K562 (cell line): ENCODE data around the gene SH3RF1.

Source experiments
- BACH1 ChIP-seq: fragments of 200-800 bp; sonication (Bioruptor generic); IDR thresholded peaks from 2 replicates; pipeline ENCODE4 v1.6.1; 2016; ENCODE audit warnings: missing genetic modification characterization, missing compliant biosample characterization
- BDP1 ChIP-seq: IDR thresholded peaks from 3 replicates; pipeline ENCODE4 v1.6.1; 2011; ENCODE audit not compliant: insufficient read length, insufficient read depth
- CBFB ChIP-seq: sonication (generic); formaldehyde crosslinking; IDR thresholded peaks from 2 replicates; pipeline ENCODE4 v1.4.0; 2020; ENCODE audit warnings: mild to moderate bottlenecking, missing genetic modification reagents
- ELF1 ChIP-seq: fragments of 200-800 bp; sonication (Bioruptor generic); IDR thresholded peaks from 2 replicates; pipeline ENCODE4 v1.6.1; 2016; ENCODE audit warnings: missing genetic modification characterization, missing compliant biosample characterization
- EZH2 ChIP-seq: IDR thresholded peaks from 2 replicates; pipeline ENCODE4 v1.6.1; 2012; ENCODE audit warnings: low read depth, mild to moderate bottlenecking, inconsistent platforms, low read length, borderline replicate concordance
- GABPB1 ChIP-seq: sonication (generic); formaldehyde crosslinking; IDR thresholded peaks from 2 replicates; pipeline ENCODE4 v1.8.0; 2022; ENCODE audit warnings: mild to moderate bottlenecking, missing genetic modification reagents
- HNRNPK ChIP-seq: fragments of 200-400 bp; formaldehyde crosslinking; IDR thresholded peaks from one replicate; pipeline ENCODE4 v1.6.1; 2018; ENCODE audit warnings: mild to moderate bottlenecking, low read depth, low read length; ENCODE audit not compliant: poor library complexity, severe bottlenecking
- JUN ChIP-seq, 2 experiments: sonication (generic) in 1 of 2; formaldehyde crosslinking in 1 of 2; IDR thresholded peaks; 2 replicates each; pipeline versions ENCODE4 v1.6.1 to v1.8.0; 2012 to 2022; ENCODE audit warnings: borderline replicate concordance in 2 of 2, mild to moderate bottlenecking in 2 of 2, improper control_type of control experiment in 1 of 2, low read depth in 1 of 2, low read length in 1 of 2, missing genetic modification reagents in 1 of 2
- NCOA4 ChIP-seq: fragments of 450-650 bp; IDR thresholded peaks from 2 replicates; pipeline ENCODE4 v1.6.1; 2018; ENCODE audit warnings: mild to moderate bottlenecking; ENCODE audit not compliant: partially characterized antibody
- NFYB ChIP-seq: IDR thresholded peaks from 2 replicates; pipeline ENCODE4 v1.6.1; 2011; ENCODE audit warnings: mild to moderate bottlenecking, moderate library complexity; ENCODE audit not compliant: insufficient read length; ENCODE audit errors: extremely low read depth
- SLC30A9 ChIP-seq: fragments of 250-450 bp; sonication (Bioruptor Pico); IDR thresholded peaks from 2 replicates; pipeline ENCODE4 v1.8.0; 2022; ENCODE audit warnings: mild to moderate bottlenecking, moderate library complexity
- TF ChIP-seq, protein P1 (sequence below): sonication (generic); formaldehyde crosslinking; IDR thresholded peaks from 2 replicates; pipeline ENCODE4 v1.9.0; 2022; ENCODE audit warnings: mild to moderate bottlenecking, missing genetic modification reagents
- TF ChIP-seq, protein P2 (sequence below), 3 experiments: IDR thresholded peaks in 2 of 3; conservative IDR thresholded peaks in 1 of 3; 2 replicates each; pipeline ENCODE4 v1.5.1; 2011 to 2012; ENCODE audit warnings: low read length in 3 of 3, mild to moderate bottlenecking in 3 of 3, control low read depth in 2 of 3, improper control_type of control experiment in 1 of 3, inconsistent platforms in 1 of 3, low read depth in 1 of 3, mixed read lengths in 1 of 3, moderate library complexity in 1 of 3; ENCODE audit not compliant: insufficient read depth in 2 of 3
- TF ChIP-seq, protein P3 (sequence below): fragments of 250-450 bp; sonication (Bioruptor Pico); IDR thresholded peaks from 2 replicates; pipeline ENCODE4 v1.4.0; 2020; ENCODE audit warnings: mild to moderate bottlenecking, moderate library complexity

DNA sequence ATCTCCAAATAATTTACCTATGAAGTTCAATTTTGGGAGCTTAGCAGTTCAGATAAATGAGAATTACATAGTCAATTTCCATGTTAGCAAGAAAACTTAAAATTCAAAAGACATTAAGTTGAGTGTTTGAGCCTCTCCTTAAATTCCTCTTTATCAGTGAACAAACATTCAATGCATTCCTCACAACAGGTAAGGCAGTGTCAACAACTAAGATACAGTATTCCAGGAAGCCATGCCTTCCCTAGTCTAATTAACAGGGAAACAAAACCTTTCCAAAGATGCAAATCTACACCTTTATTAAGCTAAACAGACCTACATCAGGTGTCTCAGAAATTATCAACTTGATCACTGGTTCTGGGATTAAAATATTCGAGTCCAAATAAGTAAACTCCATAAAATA lies 3.7 kb downstream of the SH3RF1 start:
- TF ChIP-seq, protein P1, sequence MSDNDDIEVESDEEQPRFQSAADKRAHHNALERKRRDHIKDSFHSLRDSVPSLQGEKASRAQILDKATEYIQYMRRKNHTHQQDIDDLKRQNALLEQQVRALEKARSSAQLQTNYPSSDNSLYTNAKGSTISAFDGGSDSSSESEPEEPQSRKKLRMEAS, result no peak
- TF ChIP-seq, protein P2, sequence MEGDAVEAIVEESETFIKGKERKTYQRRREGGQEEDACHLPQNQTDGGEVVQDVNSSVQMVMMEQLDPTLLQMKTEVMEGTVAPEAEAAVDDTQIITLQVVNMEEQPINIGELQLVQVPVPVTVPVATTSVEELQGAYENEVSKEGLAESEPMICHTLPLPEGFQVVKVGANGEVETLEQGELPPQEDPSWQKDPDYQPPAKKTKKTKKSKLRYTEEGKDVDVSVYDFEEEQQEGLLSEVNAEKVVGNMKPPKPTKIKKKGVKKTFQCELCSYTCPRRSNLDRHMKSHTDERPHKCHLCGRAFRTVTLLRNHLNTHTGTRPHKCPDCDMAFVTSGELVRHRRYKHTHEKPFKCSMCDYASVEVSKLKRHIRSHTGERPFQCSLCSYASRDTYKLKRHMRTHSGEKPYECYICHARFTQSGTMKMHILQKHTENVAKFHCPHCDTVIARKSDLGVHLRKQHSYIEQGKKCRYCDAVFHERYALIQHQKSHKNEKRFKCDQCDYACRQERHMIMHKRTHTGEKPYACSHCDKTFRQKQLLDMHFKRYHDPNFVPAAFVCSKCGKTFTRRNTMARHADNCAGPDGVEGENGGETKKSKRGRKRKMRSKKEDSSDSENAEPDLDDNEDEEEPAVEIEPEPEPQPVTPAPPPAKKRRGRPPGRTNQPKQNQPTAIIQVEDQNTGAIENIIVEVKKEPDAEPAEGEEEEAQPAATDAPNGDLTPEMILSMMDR (IDR thresholded peaks at IDR 0.05 in 2 of 3, conservative IDR thresholded peaks at IDR 0.05 in 1 of 3; ENCODE audit: insufficient read depth in 2 of 3, low read depth in 1 of 3, low read length in 3 of 3), result no peak
- TF ChIP-seq EZH2 (no peak), GABPB1 (CRISPR knock-in tag) (no peak), CBFB (CRISPR knock-in tag) (no peak), BDP1 (no peak), ELF1 (tag) (no peak), HNRNPK (no peak), NFYB (no peak), JUN (IDR thresholded peaks at IDR 0.05; ENCODE audit: borderline replicate concordance, low read depth, low read length) (no peak), JUN (CRISPR knock-in tag; IDR thresholded peaks at IDR 0.05; ENCODE audit: borderline replicate concordance) (no peak), NCOA4 (no peak), SLC30A9 (CRISPR knock-in tag) (no peak), BACH1 (no peak)
- TF ChIP-seq, protein P3, sequence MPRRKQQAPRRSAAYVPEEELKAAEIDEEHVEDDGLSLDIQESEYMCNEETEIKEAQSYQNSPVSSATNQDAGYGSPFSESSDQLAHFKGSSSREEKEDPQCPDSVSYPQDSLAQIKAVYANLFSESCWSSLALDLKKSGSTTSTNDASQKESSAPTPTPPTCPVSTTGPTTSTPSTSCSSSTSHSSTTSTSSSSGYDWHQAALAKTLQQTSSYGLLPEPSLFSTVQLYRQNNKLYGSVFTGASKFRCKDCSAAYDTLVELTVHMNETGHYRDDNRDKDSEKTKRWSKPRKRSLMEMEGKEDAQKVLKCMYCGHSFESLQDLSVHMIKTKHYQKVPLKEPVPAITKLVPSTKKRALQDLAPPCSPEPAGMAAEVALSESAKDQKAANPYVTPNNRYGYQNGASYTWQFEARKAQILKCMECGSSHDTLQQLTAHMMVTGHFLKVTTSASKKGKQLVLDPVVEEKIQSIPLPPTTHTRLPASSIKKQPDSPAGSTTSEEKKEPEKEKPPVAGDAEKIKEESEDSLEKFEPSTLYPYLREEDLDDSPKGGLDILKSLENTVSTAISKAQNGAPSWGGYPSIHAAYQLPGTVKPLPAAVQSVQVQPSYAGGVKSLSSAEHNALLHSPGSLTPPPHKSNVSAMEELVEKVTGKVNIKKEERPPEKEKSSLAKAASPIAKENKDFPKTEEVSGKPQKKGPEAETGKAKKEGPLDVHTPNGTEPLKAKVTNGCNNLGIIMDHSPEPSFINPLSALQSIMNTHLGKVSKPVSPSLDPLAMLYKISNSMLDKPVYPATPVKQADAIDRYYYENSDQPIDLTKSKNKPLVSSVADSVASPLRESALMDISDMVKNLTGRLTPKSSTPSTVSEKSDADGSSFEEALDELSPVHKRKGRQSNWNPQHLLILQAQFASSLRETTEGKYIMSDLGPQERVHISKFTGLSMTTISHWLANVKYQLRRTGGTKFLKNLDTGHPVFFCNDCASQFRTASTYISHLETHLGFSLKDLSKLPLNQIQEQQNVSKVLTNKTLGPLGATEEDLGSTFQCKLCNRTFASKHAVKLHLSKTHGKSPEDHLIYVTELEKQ (CRISPR knock-in tag), result no peak
